DMS153 treated with DMSO at 0.1 percent for 48 hours (cell line): ENCODE measurements around the gene DENND1A.
"Not testable (repeated sequence)": the region's sequence is repeated elsewhere in the genome, so short reads cannot be mapped to it uniquely, and the experiment has no call there.

Experiments used
- DNase-seq: peaks from one replicate; lab custom pipeline; 2025; ENCODE audit not compliant: unreplicated experiment; lab: John Stamatoyannopoulos, UW

The DENND1A gene

GRCh38 chr9:123923377-123923776, 6.5 kb downstream of the DENND1A start:
- no peak for DNase-seq

- DNase-seq: no peak
These were observed 7.0 kb downstream of the DENND1A start for GRCh38 chr9:123922911-123923310.

- DNase-seq: no peak
These were observed 7.5 kb downstream of the DENND1A start for GRCh38 chr9:123922431-123922830.

- DNase-seq: no peak
These were observed 15.3 kb downstream of the DENND1A start for GRCh38 chr9:123914517-123915196.

GRCh38 chr9:123912167-123912897, 17.6 kb downstream of the DENND1A start:
- no peak for DNase-seq

- DNase-seq: no peak
These were observed 18.9 kb downstream of the DENND1A start for GRCh38 chr9:123911024-123911423.

GRCh38 chr9:123909192-123909591, 20.7 kb downstream of the DENND1A start:
- DNase-seq: not testable (repeated sequence)

- not testable (repeated sequence) for DNase-seq
These were observed 26.4 kb downstream of the DENND1A start for GRCh38 chr9:123903550-123903949.

GRCh38 chr9:123894822-123895221, 35.1 kb downstream of the DENND1A start:
- DNase-seq: no peak

GRCh38 chr9:123893831-123894460, 36.0 kb downstream of the DENND1A start:
- no peak for DNase-seq

- DNase-seq: no peak
These were observed 36.8 kb downstream of the DENND1A start for GRCh38 chr9:123893115-123893514.

- DNase-seq: no peak
These were observed 42.1 kb downstream of the DENND1A start for GRCh38 chr9:123887837-123888236.

GRCh38 chr9:123885834-123886233, 44.1 kb downstream of the DENND1A start:
- not testable (repeated sequence) for DNase-seq

- no peak for DNase-seq
These were observed 46.3 kb downstream of the DENND1A start for GRCh38 chr9:123883634-123884033.

- no peak for DNase-seq
These were observed 48.3 kb downstream of the DENND1A start for GRCh38 chr9:123881604-123882003.

- no peak for DNase-seq
These were observed 49.5 kb downstream of the DENND1A start for GRCh38 chr9:123880420-123880819.

GRCh38 chr9:123876750-123877149, 53.2 kb downstream of the DENND1A start:
- no peak for DNase-seq

GRCh38 chr9:123872710-123873109, 57.2 kb downstream of the DENND1A start:
- DNase-seq: no peak

- no peak for DNase-seq
These were observed 58.1 kb downstream of the DENND1A start for GRCh38 chr9:123871781-123872180.

GRCh38 chr9:123868002-123868401, 61.9 kb downstream of the DENND1A start:
- no peak for DNase-seq

GRCh38 chr9:123867034-123867433, 62.9 kb downstream of the DENND1A start:
- DNase-seq: no peak

GRCh38 chr9:123866497-123866896, 63.4 kb downstream of the DENND1A start:
- DNase-seq: no peak
